Measurements from ENCODE around the gene ROBO1.
"Not testable (repeated sequence)": the region's sequence is repeated elsewhere in the genome, so short reads cannot be mapped to it uniquely, and the experiment has no call there.

The ROBO1 gene

DNA sequence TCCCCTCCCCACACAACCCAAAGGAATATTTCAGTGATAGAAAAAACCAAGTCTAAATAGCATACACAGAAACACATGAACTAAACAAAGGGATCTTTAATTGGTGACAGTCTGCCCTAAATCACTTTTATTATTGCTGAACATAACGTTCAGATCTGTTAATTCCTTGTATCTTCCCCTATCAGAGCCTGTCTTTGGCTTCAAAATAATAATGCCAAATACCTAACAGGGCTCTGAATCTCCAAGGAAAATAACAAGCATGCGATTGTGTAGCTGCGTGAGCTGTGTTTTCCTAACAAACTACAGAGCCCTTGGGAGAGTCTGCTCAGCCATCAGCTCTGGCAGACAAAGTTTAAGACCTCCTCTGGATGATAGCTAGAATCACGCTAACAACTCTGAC lies 1010.1 kb downstream of the ROBO1 start:
- no peak for DNase-seq

DNA sequence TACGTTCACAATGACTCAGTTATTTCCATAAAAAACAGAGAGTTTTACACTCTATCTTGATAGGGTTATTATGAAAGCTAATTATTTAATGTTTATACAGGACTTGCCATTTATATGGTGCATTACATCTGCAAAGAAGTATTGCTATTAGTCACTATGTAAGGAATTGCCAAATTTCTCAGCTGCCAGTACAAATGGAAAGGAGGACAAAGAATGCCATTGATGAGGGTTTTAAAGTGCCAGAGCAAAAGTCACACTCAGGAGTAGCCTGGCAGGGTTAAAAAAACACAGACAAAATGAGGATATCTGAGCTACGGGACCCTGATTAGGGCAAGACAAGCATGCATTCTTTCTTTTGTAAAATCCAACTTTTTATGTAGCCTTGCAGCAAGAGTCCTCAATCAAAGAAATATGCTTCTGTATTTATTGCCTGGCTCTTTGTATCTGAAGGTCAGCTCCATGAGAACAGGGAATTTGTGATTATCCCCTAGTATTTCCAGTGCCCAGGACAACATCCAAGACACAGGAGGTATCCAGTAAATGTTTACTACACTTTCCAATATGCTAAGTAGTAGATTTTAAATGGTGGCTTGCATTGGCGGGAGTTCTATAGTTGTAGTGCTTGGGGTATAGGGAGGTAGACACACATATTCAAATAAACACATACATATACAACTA lies 1013.6 kb downstream of the ROBO1 start:
- DNase-seq: no peak

GRCh38 chr3:78751266-78751665 lies 1016.5 kb downstream of the ROBO1 start:
- DNase-seq: no peak

DNA sequence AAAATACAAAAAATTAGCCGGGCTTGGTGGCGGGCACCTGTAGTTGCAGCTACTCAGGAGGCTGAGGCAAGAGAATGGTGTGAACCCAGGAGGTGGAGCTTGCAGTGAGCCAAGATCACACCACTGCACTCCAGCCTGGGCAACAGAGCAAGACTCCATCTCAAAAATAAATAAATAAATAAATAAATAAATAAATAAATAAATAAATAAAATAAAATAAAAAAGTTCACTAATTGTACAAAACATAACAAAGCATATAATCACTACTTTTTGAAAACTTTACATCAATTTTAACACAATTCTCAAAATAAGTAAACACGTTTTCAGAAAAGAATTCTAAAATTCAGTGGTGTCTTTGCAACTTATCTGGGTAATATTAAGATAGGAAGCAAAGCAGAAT lies 1017.5 kb downstream of the ROBO1 start:
- not testable (repeated sequence) for DNase-seq

GRCh38 chr3:78749056-78749455 lies 1018.7 kb downstream of the ROBO1 start:
- no peak for DNase-seq

- DNase-seq: no peak
These were observed 1022.0 kb downstream of the ROBO1 start for GRCh38 chr3:78745847-78746246.

DNA sequence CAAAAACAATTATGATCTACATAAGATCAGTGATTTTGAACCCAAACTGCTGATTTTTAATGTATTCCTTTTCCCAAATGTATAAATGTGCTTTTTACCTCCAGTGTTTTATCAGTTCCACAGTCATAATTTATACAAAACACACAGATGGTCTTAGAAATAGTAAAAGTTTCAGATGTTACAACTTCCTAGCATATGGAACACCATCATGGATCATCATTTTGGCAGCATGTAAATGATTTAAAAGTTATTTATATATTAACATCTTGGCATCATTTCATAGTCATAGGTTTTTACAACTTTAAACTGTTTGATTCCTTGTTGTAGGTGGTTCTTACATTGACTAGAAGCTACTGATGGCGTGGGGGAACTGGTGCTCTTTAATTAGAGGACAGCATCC lies 1025.3 kb downstream of the ROBO1 start:
- DNase-seq: no peak

GRCh38 chr3:78742041-78742440 lies 1025.8 kb downstream of the ROBO1 start:
- DNase-seq: no peak

GRCh38 chr3:78741066-78741645 lies 1026.6 kb downstream of the ROBO1 start:
- DNase-seq: no peak

DNA sequence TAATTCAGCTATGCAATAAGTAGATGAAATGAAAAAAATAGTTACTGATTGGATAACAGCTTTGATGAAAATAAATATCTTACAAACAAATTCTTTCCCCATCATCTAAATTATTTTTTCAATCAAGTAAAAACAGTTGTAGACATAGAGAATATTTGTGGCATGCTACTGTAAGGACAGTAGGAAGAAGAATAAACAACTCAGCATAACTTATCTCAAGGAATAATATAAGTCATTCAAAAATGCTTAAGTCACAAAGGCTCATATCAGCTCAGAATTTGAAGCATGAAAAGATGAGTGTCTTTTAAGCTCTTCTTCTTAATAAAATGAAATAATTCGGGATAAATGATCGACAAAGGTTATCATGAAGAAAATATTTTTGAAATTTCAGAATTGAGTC lies 1029.0 kb downstream of the ROBO1 start:
- no peak for DNase-seq

- DNase-seq: no peak
These were observed 1029.8 kb downstream of the ROBO1 start for GRCh38 chr3:78737988-78738387.

- no peak for DNase-seq
These were observed 1030.9 kb downstream of the ROBO1 start for GRCh38 chr3:78736863-78737262.

GRCh38 chr3:78734048-78734637 lies 1033.7 kb downstream of the ROBO1 start:
- DNase-seq: no peak

GRCh38 chr3:78732893-78733292 lies 1034.9 kb downstream of the ROBO1 start:
- no peak for DNase-seq

DNA sequence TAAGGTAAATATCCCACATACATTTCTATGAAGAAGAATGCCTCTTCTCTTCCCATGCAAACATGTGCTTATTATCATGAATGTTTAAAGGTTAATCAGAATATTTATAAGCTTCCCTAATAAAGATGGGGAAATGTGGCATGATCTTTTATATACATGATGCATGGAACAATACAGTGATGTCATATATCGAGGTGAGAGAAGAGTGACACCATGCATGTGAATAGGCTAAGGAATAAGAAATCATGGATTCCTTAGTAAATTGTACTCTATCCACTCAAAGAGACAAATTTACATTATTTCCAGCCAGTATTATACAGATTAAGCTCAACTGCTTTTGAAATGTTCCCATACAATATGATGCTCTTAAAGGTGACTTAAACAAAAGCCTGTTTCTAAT lies 1035.3 kb downstream of the ROBO1 start:
- DNase-seq: no peak

DNA sequence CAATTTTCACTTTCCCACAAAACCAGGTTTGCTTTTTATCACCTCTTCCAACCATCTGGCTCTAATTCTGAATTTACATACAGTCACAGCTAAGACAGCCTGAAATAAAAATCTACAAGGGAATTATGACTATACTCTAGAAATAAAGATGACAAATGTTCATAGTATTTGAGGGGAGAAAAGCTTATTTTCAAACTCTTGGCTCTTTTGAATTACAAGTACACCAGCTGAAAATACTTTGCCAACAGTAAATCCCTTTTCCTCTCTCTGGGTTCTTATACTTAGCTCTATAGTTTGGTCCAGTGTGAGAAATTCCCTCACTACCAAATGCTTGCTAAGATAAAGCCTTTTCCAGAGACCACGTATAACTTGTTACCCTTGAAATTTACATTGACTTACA lies 1037.9 kb downstream of the ROBO1 start:
- DNase-seq: no peak

GRCh38 chr3:78728406-78729145 lies 1039.2 kb downstream of the ROBO1 start:
- no peak for DNase-seq

DNA sequence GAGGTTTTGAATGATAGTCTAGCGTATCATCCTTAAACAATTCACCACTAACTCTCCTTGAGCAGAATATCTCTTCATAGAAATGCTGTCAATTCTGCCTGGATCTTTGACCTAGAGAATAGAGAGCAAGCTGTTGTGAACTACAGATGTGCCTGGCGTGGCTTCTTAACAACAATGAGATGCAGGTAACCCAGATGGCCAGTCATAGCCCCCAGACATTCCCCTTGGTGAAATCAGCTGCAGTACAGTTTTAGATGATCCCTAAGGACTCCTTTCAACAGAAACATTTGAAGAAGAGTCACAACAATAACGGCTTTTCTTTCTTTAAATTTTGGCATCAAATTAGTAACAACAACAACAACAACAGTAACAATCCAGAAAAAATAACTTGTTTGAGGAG lies 1041.3 kb downstream of the ROBO1 start:
- DNase-seq: no peak

GRCh38 chr3:78725703-78726246 lies 1042.0 kb downstream of the ROBO1 start:
- DNase-seq: no peak

DNA sequence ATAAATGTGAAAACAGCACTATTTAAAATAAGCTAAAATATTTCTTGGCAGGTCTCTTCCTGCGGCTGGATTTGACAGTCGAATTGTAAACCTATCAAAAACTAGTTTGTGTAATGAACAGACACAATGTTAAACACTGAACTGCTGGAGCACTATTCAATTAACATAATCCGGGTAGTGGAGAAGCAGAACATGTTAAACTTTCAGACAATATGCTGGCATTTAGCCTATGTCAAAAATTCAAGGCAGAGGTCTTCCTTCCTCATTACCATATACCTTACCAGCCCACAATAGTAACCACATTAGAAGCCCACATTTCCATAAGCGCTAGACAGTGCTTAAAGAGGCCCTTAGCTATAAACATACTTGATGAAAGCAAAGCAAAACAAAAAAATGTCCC lies 1042.9 kb downstream of the ROBO1 start:
- no peak for DNase-seq

- DNase-seq: not testable (repeated sequence)
These were observed 1043.4 kb downstream of the ROBO1 start for GRCh38 chr3:78724364-78724763.

DNA sequence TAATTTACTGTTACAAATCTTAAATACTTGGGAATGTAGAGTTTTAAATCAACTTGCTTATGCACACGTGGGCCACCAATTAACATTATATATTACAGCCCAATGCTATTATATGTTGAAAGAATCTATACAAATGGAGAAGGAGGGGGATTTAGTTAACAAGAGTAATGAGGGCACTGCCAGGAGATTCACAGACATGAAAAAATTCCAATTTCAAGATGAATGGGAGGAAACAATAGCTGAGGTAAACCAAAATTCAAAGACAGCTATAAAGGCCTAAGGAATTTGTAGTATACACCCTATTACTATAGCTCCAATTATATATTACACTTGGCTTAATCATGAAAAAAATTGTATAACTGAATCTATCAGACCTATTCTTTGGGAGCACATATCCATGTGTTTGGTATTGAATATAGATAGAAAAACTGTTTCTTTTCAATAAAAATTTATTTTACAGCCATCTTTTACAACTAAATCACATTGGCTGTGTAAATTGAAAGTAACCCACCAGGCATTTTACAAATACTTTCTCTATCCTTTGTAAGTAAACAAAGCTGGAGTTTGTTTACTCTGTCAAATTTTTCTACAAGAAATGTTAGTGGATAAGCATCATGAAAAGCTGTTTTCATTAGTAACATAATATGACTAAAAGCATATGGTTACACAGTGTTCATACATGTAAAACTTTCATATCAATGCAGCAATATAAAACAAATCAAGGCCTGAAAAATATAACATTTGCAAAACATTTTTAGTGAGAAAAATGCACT lies 1045.8 kb downstream of the ROBO1 start:
- no peak for DNase-seq

- DNase-seq: no peak
These were observed 1049.1 kb downstream of the ROBO1 start for GRCh38 chr3:78718707-78719106.

Measured in activated effector memory CD4-positive, alpha-beta T cell treated with anti-CD3 and anti-CD28 coated beads, Interleukin-2, amount 50 U/mL, for 16 hours (primary cell).